GM12874 (cell line): ENCODE results near the gene HTN1.

Source experiments
- TF ChIP-seq, protein P1 (sequence below): IDR thresholded peaks from 2 replicates; pipeline ENCODE4 v1.5.1; 2011; ENCODE audit warnings: low read depth, mild to moderate bottlenecking, control low read depth, low read length, moderate library complexity; ENCODE audit not compliant: insufficient read depth

HTN1 gene

GRCh38 chr4:70041652-70042286 lies 8.5 kb upstream of the HTN1 start:
- TF ChIP-seq, protein P1, sequence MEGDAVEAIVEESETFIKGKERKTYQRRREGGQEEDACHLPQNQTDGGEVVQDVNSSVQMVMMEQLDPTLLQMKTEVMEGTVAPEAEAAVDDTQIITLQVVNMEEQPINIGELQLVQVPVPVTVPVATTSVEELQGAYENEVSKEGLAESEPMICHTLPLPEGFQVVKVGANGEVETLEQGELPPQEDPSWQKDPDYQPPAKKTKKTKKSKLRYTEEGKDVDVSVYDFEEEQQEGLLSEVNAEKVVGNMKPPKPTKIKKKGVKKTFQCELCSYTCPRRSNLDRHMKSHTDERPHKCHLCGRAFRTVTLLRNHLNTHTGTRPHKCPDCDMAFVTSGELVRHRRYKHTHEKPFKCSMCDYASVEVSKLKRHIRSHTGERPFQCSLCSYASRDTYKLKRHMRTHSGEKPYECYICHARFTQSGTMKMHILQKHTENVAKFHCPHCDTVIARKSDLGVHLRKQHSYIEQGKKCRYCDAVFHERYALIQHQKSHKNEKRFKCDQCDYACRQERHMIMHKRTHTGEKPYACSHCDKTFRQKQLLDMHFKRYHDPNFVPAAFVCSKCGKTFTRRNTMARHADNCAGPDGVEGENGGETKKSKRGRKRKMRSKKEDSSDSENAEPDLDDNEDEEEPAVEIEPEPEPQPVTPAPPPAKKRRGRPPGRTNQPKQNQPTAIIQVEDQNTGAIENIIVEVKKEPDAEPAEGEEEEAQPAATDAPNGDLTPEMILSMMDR, result no peak

DNA sequence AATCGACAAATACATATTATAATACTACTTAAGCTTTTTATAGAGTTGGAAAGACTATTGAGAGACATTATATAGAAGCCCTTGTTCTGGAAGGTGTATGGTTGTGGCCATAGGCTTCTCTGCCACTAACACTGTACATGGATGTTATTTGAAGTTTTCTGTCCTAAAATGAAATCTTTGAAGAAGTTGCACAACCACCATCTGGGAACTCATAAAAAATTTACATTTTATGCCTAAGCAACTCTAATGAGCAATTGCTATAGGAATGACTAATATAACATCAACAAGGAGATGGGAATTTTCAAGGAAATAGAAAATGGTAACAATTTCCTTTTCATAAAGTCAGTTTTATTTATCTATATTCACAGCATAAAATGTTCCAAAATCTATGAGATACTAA lies 7.4 kb downstream of the HTN1 start:
- TF ChIP-seq, protein P1, result no peak

DNA sequence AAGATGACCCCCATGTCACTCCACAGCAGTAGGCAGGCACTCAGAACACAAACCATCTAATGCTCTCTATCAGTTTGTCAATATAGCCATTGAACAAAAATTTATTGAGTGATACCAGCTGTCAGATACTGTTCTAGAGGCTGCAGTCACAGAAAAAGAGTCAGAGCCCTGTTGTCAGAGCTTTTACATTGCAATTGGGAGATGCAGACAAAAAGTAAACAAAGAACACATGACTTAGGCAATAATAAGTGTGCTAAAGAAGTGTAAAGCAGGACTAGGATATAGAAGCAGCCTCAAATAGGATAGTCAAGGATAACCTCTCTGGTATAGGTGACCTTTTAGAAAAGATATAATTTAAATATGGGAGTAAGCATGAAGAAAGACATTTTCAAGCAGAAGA lies 8.9 kb downstream of the HTN1 start:
- TF ChIP-seq, protein P1, result no peak

DNA sequence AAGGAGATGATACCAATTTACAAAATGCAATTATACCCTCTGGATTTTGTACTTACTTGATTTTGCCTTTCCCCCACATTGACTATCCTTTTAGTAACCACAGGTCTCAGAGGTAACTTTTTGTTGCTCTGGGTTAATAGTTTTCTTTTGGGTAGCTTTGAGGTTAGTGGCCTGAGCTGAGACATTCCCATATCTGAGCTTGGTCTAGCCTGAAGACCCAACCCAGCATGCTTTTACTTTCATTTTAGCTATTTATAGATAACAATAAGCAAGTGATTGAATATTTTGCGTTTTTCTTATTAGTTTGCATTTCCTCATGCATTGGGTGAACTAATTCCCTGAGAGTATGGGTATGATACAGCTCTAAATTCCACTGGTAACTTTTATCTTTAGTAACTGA lies 11.8 kb downstream of the HTN1 start:
- TF ChIP-seq, protein P1, result no peak

- TF ChIP-seq, protein P1, result no peak
Measured at GRCh38 chr4:70080205-70080604, 30.0 kb downstream of the HTN1 start.

DNA sequence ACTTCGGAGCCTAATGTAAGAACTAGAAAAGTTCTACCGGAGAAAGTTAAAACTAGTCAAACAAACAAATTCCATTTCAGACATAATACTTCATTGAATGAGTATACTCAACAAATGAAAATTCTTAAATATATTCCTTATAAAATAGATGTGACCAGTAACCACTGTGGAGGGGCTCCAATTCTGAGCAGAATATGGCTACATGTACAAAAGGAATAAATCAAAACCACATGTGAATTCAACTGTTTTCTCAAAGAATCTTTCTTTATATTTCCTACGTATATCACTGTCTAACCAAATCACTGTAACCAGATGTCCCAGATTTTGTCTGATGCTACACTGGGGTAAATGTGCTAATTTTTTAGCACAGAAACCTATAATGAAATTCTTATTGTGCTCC lies 49.0 kb downstream of the HTN1 start:
- TF ChIP-seq, protein P1, result no peak
